GM13977 (cell line): ENCODE results near the gene NEMP1.

Experiments
- DNase-seq: peaks from one replicate; pipeline ENCODE4 v3.0.0; 2012; ENCODE audit warnings: low spot score
- in situ Hi-C: fragments of 300-500 bp; cut with MboI; formaldehyde crosslinking; loops from one replicate; pipeline ENCODE4 v1.12.0; 2022; ENCODE audit warnings: low sequenced_read_pairs, low pct_unique_long_range_greater_than_20kb, mixed read lengths, inconsistent platforms; ENCODE audit not compliant: unreplicated experiment
- TF ChIP-seq, protein P1 (sequence below): IDR thresholded peaks from 2 replicates; pipeline ENCODE4 v1.5.1; 2012; ENCODE audit warnings: mild to moderate bottlenecking, control low read depth; ENCODE audit not compliant: insufficient read depth; ENCODE audit errors: extremely low read depth, missing control alignments

The NEMP1 gene

DNA sequence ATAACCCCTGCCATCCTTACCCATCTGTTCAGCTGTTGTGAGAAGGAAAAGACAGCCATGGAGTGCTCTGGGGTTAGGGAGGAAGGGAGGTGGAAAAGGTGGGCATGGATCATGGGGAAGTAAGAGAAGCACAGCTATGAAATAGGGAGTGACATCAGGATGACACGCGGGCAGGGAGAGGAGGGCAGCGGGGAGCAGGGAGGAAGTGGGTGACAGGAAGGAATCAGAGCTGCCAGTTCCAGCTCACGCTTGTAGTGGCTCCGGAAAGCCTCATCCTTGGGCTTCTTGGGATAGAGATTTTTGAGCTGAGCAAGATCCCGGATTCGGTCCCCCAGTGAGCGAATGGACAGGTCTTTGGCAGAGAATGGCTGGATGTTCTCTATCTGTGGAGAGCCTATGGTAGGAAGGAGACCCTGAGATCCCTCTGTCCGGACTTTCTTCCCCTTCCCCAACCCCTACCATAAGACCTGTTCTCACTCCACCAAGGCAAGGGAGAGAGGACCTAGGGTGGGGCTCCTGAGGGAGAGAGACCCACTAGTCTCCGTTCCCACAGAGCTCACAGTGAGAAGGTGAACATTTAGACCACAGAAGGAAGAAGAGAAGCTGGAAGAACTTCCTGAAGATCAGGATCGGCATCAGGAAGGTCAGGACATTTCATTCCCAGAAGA, 20.6 kb upstream of the NEMP1 start:
- in situ Hi-C loops, result no loop called here
- TF ChIP-seq, protein P1, sequence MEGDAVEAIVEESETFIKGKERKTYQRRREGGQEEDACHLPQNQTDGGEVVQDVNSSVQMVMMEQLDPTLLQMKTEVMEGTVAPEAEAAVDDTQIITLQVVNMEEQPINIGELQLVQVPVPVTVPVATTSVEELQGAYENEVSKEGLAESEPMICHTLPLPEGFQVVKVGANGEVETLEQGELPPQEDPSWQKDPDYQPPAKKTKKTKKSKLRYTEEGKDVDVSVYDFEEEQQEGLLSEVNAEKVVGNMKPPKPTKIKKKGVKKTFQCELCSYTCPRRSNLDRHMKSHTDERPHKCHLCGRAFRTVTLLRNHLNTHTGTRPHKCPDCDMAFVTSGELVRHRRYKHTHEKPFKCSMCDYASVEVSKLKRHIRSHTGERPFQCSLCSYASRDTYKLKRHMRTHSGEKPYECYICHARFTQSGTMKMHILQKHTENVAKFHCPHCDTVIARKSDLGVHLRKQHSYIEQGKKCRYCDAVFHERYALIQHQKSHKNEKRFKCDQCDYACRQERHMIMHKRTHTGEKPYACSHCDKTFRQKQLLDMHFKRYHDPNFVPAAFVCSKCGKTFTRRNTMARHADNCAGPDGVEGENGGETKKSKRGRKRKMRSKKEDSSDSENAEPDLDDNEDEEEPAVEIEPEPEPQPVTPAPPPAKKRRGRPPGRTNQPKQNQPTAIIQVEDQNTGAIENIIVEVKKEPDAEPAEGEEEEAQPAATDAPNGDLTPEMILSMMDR, result no peak
- DNase-seq, result no peak

DNA sequence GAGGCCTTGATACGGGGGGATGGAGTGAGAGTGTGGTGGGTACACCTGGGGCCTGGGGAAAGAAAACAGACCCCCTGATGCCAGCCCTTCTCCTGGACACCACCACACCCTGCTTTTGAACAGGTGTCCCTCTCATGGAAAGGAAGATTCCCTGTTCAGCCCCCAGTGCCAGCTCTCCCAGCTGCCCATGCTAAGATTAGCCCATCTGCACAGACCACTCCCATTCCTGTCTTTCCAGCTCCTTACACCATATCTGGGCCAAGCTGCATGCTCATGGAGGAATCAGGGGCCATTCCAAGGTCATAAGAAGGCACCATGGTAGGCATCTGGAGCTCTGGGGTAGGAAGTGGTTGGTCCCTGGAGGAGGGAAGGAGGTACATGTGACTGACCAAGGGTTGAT, 20.0 kb upstream of the NEMP1 start:
- in situ Hi-C loops, result no loop called here
- DNase-seq, result no peak
- TF ChIP-seq, protein P1, result no peak

DNA sequence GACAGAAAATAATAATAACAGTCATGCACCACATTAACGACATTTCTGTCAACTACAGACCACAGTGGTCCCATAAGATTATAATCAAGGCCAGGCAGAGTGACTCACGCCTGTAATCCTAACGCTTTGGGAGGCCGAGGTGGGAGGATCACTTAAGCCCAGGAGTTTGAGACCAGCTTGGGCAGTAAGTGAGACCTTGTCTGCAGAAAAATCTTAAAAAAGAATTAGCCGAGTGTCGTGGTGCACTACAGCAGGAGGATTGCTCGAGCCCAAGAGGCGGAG, 18.9 kb upstream of the NEMP1 start:
- TF ChIP-seq, protein P1, result no peak
- no peak for DNase-seq
- in situ Hi-C loops, result no loop called here

DNA sequence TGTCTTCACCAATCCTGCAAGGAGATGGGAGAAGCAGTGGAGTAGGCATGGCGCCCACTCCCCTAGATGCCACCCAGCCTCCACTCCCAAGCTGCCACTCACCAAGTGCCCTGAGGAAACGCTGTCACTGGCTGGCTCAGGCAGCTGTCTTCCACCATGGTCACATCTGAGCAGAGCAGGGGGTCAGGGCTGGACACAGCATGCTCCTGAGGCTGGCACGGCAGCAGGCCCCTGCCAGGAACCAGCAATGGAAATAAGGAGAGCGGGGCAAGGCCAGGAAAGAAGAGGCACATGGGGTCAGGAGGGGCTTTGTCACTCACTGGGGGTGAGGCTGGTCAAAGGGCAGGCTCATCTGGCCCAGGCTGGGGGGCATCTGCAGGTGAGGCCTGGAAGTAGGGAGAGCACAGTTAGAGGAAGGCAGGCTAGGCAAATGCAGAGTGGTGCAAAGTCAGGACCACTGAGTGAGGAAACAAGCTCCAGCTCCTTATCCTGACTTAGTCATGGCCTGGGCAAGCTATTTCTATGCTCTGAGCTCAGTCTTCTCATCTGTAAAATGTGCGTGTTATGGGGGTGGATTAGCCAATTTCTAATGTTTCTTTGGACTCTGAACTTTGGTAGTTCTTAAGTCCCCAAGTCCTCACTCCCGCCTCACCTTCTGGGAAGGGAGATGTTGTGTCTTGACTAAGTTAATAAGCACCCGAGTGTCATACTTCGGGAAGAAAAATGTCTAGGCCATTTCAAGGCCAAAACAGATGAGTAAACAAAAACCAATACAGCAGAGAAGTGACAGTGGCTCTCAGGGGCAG, 18.4 kb upstream of the NEMP1 start:
- in situ Hi-C loops, result no loop called here
- DNase-seq, result peak; percentile 4
- TF ChIP-seq, protein P1, result no peak

DNA sequence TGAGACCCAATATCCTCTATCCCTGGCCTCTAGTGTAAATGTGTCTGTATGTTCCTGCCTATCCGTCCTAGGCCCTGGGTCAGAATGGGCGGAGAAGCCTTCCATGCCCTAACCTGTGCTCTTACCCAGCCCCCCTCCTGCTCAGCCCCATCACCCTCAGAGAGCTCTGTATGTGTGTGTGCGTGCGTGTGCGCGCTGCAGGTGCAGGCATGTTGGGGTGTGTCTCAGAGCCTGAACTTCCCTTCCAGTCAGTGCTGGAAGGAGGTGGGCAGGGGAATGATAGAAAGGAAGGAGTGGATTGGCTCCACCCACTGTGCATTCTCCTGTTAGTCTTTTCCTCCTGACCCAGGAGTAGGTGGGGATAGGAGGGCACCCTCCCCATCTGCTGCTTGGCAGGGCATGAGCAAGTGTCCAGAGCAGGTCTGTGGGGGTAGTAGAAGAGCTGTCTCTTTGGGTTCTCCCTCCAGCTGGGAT, 17.5 kb upstream of the NEMP1 start:
- in situ Hi-C loops, result no loop called here
- TF ChIP-seq, protein P1, result no peak
- peak; percentile 6 for DNase-seq

DNA sequence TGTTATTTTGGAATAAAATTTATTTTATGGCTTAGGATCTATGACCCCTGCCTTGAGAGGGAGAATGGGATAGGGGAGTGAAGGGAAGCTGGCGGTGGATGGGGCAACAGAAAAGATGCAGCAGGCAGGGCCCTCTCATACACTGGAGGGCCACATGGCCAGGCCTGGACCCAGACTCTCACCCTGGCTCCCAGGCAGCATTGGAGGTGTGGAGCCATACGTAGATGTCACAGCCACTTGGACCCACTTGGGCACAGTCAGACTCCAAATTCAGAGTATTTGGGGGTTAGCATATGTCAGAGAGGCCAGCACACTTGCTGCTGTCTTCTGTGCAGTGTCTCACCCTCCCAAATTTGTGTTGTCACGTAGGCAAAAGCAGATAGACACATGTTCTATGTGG, 16.8 kb upstream of the NEMP1 start:
- DNase-seq, result no peak
- in situ Hi-C loops, result no loop called here
- TF ChIP-seq, protein P1, result no peak
